HG03139 (cell line): ENCODE results near the gene CACNA1A.

Experiments used
- ATAC-seq: cut with Tn5 transposase; IDR thresholded peaks from one replicate; pipeline ENCODE4 v1.9.1; 2021; ENCODE audit not compliant: unreplicated experiment

The CACNA1A gene

DNA sequence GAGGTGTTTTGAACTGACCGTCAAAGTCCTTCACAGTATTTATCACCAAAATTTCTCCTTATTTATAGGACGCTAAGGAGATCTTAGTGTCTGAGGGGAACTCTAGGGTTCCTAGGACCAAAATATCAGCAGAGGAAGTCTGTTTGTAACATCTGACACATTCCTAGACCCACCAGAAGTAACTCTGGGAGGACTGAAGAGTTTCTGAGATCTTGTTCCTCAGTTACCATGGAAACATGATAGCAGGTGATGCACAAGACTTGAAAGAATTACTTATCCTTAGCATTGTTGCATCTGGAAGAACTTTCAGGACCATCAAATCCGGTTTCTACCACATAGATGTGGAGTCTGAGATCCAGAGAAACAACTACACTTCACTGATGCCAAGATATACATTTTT is 191.5 kb downstream of the CACNA1A start:
- no peak for ATAC-seq

DNA sequence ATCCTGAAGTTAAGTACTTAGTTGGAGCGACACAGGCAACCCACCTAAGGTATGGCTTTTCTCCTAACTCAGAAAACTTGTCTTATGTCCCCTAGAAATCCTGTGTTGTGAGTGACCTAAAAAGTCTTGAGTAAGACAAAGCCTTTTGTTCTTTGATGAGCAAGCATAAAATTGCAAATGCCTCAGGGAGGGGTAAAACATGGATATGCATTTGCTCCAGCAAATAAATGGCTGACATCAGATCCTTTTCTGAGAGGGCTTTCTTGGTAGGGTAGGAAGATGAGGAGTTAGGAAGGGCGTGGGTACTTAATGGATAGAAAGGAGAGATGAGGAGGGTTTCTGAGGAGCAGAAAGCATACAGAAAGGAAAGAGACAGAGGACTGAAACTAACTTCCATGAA is 192.4 kb downstream of the CACNA1A start:
- no peak for ATAC-seq

DNA sequence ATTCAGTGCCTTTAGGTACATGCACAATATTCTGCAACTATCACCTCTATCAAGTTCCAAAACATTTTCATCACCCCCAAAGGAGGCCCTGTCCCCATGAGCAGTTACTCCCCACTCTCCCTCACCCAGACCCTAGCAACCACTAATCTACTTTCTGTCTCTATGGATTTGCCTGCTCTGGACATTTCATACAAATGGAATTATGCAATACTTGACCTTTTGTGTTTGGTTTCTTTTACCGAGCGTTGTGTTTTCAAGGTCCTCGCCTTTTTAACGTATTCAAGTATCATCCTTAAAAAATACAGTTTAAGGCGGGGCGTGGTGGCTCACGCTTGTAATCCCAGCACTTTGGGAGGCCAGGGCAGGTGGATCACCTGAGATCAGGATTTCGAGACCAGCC is 196.4 kb downstream of the CACNA1A start:
- no peak for ATAC-seq

DNA sequence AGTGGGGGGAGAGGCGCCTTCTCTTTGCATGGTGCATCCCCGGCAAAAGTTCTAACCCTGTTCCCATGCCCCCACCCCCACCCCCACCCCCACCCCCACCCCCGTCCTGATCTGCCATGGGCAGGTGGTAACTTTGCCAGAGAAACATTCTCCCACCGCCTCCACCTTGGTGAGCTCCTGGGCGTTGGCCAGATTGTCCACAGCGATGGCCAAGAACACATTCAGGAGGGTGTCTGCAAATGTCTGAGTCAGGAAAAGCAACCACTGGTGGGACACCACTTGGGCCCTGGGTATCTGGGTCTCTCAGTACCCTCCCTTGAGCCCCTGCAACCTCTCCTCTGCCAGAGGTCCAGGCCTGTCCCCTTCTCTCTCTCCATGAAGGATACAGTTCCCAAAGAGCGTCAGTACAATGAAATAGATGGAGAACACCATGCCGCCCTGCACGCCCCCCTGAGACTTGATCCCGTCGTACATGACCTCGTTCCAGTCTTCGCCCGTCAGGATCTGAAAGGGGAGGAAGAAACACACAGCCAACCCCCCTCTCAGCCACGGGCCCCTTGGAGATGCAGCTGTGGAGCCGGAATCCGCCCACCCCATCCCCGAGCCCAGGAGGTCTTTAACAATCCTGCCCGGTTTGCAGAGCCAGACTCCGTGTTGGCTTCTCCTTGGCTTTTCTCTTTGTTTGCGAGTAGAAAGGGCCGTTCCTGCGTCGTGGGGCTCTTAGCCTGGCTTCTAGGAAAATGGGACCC is 202.7 kb downstream of the CACNA1A start:
- no peak for ATAC-seq

DNA sequence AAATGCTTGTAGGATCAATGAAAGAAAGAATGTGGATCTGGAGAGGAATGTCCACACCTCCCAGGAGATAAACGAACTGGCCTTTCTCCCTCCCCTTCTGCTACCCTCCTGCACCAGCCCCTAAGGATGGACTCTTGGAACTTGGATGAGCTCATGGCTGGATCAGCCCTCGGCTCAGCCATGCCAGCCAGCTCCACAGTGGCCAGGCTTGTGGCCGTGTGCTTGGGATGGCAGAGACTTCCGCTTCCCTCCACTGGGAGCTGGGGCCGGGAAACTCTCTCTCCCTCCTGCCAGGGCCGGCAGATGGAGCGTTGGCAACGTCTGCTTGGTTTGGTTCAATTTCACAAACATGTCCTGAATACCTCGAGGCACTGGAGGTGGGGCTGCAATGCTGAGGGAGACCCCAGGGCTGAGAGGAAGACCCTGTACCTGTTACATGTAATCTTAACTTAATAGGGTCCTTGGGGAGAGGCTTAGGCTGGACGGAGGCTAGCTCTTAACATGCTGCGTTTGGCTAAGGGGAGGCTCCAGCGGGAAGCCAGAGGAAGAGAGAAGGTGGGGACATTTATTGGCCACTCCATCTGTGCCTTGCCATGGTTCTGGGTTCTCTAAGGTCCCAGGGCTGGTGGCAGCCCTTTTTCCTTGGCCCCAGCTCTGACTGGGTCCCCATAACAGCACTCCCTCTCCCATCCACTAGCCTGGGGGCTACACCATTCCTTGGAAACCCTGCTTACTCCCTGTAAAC is 203.6 kb downstream of the CACNA1A start:
- ATAC-seq = no peak

DNA sequence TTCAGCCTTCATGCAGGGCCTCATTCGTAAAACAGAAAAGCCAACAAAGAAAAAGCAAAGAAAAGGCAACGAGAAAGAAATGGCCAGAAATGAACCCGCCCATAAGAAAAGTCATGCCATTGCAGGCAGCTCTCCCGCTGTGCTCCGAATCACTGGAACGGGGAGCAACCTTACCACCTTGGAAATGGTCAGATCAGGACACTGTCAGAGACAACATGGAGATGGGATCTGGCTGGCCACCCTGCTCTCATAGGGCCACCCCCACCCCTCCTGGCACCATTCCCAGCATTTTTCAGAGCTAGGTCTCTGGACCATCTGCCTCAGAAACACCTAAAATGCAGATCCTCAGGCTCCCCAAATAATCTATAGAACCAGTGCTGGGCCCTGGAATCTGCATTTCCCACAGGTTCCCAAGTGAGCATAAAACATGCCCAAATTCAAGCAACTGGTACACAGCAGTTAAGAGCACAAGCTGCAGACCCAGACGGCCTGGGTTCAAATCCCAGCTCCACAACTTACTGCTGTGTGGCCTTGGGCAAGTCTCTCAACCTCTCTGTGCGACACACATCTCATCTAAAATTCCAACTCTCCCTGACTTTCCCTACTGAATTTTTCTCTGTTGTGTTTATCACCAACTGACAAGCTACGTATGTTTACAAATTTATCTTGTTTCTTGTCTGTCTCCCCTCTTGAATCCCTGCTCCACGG is 204.5 kb downstream of the CACNA1A start:
- no peak for ATAC-seq

DNA sequence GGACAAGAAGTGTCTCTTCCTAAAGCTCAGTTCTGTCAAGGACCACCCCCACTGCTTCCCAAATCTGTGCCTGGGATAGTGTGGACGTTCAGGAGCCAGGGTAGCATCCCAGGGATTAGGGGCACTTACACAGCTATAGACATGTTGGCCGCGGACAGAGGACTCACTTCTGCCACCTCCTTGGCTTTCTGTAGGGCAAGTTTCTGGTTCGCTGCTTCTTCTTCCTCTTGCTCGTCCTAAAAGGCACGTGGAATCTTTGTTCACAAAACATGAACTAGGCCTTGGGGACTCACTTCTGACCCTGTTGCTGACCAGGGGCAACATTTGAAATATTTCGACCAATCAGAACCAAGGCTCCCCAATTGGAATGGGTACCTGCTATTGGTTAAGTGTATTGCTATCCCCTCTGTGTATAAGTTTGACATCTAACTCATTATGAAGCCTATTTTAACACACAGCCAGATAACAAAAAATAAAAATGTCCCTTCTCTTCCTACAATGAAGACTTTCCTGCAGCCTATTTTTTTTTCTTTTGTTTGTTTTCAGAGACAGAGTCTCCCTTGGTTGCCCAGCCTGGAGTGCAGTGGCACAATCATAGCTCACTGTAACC is 205.8 kb downstream of the CACNA1A start:
- ATAC-seq = no peak

DNA sequence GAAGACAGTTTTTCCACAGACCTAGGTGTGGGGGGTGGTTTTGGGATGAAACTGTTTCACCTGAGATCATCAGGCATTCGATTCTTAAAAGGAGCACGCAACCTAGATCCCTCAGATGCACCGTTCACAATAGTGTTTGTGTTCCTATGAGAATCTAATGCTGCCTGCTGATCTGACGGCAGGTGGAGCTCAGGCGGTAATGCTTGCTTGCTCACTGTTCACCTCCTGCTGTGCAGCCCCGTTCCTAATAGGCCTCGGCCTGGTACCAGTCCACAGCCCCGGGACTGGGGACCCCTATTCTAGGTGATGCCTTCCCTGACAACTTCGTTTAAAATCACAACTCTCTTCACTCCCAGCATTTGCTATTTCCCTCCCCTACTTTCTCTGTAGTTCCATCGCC is 206.4 kb downstream of the CACNA1A start:
- no peak for ATAC-seq

DNA sequence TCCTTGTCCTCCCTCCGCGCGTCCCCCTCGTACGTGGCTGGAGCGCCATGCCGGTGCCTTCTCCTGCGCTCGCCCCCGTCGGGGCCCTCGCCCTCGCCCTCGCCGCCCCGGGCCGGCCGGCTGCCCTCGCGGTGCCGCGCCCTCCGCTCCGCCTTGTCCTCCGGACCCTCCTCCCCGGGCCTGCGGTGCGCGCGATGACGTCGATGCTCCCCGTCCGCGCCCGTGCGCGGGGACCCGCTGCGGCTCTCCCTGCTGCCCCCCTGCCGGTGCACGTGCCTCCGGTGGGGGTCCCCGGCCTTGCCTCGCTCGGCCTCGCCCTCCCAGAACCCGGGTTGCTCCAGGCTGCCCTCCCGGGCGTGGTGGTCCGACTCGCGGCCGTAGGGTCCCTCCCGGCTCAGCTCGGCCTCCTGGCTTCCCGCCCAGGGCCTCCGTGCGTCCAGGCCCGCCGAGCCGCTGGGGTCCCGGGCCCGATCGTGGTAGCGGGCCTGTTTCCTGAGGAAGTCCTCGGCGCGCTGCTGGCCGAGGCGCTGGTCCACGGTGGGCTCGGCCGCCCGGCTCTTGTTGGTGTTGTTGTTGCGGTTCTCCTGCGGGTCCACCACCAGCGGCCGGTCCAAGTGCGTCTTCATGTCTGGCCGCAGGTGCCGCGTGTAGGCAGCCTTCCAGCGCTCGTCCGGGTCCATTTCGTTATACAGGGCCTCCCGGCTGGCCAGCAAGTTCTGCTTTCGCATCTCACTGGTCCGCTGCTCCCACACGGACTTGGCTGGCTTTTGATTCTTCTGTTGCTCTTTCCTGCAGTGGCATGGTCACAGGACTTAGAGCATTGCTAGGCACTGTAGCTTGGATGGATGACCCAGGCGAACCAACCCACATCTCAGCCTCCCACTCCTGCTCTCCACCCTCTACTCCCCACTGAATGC is 207.5 kb downstream of the CACNA1A start:
- ATAC-seq = no peak

DNA sequence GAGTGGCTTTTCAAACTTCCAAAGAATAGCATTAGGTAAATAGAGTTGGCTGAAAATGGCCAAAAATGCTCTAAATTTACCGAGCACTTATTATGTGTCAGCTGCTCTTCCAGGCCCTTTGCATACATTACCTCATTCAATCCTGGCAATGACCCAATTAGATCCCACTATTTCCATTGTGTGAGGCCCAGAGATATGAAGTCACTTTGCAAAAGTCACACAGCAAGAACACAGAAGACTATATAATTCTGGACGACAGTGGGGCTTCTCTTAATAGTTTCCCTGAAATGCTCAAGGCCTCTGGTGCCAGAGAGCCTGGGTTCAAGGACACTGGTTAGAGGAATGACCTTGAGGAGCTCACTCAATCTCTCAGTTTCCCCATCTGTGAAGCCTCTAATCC is 209.3 kb downstream of the CACNA1A start:
- no peak for ATAC-seq

DNA sequence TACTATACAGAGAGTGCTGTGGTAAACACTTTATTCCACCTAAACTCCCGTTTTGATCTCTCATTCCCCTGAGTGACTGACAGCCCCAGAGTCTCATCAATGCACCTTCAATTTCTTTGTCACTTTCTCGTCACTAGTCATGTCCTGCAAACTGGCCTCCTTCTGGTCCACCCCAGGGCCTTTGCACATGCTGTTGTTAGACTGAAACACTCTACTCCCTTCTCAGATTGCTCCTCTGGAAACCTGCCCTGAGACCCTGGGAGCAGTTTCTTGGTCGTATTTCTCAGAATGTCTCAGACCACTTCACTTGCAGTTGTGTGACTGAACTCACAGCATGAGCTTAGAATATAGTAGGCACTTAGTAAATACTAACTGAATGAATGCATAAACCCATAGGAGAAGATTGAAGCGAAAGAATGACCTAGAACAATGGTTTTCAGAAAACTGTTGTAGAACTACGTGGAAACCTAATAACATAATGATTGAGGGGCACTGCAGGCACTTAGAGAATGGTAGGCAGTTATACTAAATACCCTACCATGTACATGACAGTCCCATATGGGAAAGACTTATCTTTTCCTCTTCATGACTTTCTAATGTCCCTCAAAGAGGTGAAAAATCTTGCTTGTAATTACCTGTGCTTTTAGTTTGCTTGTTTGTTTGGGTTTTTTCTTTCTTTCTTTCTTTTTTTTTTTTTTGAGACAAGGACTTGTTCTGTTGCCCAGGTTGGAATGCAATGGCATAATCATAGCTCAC is 211.3 kb downstream of the CACNA1A start:
- ATAC-seq = no peak

DNA sequence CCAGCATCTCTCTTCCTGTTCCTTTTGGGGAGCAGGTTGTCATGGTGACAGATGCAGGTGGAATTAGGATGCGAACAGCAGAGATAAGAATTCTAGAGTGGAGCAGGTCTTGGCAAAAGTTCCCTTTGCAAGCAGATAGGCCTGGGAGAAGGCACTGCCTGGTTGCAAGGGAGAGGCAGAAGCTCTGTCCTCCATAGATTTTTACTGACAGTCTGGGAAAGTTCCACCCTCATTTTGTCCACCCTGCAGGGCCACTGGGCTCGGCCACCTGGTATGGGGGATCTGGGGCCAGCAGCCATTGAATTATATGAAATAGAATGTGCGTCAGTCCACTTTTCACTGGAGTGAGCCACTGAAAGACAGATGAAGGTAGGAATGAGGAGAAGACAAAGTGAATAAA is 214.4 kb downstream of the CACNA1A start:
- no peak for ATAC-seq

DNA sequence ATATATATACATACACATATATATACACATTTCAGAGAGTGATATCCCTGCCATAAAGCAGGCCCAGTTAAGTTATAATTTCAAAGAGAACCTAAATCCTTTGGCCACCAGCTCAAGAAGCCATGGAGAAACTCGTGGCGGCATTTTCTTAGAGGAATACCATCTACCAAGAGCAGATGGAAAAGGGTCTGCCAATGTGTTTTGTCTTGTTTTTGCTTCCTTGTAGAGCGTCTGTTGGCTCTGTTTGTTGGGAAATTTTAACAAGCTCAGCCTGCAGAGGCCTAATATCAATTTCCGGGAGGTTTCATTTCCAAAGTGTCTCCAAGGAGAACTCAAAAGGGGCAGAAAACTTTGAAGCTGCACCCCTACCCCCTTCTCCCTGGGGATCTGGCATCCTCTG is 215.5 kb downstream of the CACNA1A start:
- no peak for ATAC-seq

DNA sequence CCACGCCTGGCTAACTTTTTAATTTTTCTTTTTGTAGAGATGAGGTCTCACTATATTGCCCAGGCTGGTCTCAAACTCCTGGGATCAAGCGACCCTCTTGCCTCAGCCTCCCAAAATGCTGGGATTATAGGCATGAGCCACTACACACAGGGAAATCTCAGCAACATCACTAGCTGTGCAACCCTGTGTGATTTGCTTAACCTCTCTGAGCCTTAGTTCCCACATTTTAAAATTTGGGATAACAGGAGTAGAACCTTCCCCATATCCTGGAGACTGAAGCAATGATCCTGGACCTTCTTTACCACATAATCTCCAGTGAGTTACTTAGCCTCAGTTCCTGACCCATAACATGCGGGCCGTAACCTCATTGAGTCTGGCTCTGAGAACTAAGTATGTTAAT is 217.0 kb downstream of the CACNA1A start:
- ATAC-seq = no peak

DNA sequence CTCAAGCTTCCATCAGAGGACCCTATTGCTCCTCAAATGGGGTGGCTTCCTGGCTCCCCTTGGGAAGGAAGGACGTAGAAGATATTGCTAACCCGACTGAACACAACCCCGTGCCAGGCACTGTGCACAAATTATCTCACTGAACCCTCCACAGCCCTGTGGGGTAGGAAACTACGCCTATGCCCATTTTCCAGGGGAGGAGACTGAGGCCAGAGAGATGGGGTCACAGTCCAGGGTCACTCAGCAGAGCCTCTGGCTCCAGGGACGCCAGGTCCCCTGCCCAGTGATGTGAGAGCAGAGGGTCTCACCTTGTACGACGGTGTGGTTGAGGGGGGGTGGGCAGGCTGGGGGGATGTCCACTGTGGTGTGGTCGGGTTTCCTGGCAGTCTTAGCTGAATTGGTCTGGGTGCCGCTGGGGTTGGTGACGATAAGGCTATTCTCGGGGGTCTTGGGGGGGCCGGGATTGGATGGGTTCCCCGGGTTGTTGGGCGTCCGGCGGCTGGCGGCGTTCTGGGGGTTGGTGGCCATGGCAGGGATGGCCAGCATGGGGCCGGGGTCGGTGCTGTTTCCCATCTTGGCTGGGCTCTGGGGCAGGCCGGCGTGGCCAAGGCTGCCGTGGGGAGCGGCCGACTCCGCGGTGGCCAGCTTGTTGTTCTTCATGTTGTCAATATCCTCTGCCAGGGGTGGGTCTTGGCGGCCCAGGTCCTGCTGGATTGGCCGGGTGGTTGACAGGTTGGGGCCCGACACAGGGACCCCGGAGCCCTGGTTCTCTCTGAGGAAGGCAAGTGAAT is 219.9 kb downstream of the CACNA1A start:
- no peak for ATAC-seq

DNA sequence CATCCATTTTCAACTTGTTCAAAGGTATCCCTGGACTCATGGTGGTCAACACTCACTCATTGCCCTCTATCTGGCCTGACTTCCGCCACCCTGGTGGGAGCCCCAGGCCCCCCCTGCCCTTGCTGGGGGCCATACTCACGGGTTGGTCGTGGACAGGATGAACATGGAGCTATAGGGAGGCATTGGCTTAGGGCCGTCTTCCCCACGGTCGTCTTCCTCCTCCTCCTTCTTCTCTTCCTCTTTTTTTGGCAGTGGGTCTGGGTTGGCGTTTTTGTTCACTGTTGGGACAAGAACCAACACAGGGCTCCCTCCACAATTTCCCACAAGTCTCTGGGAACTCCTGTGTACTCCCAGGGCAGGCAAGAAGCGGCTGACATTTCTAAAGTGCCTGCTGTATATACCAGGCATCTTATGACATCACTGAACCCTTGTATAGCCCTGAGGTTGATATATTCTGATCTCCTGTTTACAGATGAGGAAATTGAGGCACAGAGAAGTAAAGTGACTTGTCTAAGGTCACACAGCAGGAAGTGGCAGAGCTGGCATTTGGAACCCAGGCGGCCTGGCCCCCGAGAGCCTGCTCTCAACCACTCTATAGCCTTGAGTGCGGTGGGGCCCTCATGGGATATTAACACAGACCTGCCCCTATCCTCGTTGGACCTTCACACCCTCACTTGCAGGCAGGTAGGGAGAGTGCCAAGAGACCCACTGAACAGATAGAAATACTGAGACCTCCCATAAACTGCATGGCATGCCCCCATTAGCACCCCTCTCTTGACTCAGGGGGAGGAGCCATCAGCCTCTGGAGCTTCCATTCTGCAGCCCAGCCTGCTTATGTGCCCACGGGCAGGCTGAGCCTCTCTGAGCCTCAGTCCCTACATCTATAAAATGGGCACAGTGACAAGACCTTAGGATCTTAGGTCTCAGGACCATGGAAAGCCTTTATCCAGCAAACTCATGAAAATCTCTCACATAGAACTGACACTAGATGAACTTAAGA is 221.1 kb downstream of the CACNA1A start:
- no peak for ATAC-seq

DNA sequence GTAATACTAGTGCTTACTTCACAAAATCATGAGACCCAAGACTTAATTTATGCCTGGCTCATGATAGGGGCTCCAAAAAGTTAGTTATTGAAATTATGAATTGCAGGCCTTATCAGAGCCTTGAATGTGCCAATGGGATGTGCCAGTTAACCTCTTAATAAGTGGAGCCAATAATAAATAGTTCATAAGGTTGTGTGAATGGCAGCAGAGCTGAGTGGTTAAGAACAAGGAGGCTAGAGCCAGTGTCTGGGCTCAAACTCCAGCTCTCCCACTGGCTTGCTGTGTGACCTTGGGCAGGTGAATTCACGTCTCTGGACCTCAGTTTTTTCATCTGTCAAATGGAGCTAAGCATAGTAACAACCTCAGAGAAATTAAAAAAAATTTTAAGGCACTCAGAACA is 222.4 kb downstream of the CACNA1A start:
- no peak for ATAC-seq
